Left renal pelvis (tissue), 4 donors: Measurements from ENCODE around the gene FASTKD1. TPM values are rescaled to one million over a fixed set of nuclear protein-coding genes. Genes with fewer than 3 reads are reported as not detected.

Source experiments
- DNase-seq, 4 donors: peaks; one replicate each; pipeline ENCODE4 v3.0.0-alpha.2; 2013; ENCODE audit warnings: low read depth in 4 of 4, low spot score in 3 of 4
- polyA plus RNA-seq, 4 donors: library from polyadenylated mRNA; unstranded; fragments of 120-200 nt; gene quantifications; one replicate each; pipeline ENCODE4 v1.2.1, GENCODE V29; 2013; ENCODE audit not compliant: insufficient read length in 4 of 4

FASTKD1 gene
- polyA plus RNA-seq, 4 donors: 12.1 to 47.7 (median 35.8) TPM

DNA sequence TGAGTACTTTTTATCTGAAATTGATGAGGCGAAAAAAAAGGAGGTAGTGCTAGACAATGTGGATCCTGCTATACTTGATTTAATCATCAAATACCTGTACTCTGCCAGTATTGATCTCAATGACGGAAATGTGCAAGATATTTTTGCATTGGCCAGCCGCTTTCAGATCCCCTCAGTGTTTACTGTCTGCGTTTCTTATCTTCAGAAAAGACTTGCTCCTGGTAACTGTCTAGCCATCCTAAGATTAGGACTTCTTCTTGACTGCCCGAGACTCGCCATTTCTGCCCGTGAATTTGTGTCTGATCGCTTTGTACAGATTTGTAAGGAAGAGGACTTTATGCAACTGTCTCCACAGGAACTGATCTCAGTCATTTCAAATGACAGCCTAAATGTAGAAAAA, 63.7 kb downstream of the FASTKD1 start:
- DNase-seq: no peak

DNA sequence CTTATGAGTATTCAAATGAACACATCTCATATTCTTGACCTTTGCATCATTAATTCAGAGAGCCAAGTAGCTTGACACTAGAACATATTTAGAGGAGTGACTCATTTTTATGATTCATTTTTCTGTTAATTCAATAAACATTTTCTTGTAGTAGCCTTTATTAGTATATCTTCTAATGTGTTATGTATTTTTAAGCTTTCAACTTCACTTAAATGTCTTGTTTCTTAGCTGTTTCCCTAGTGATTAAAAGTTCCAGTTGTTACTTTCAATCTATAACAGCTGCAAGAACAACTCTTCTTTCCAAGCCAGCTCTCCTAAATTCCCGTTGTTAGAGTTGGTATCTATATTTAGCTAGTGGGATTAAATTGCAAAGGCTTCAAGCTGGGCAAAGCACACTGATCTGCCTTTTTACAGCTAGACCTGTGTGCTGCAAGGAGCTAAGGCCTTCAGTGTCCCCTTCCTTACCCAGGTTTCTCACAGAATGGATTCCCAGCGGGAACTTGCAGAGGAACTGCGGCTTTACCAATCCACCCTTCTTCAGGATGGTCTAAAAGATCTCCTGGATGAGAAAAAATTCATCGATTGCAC, 64.3 kb downstream of the FASTKD1 start, which contains the start of gene KLHL41:
TSS of gene KLHL41 (plus strand) at position 405 of the 588 bp plus-strand sequence. CDS start at position 482, 77 bp downstream.
- DNase-seq: no peak

DNA sequence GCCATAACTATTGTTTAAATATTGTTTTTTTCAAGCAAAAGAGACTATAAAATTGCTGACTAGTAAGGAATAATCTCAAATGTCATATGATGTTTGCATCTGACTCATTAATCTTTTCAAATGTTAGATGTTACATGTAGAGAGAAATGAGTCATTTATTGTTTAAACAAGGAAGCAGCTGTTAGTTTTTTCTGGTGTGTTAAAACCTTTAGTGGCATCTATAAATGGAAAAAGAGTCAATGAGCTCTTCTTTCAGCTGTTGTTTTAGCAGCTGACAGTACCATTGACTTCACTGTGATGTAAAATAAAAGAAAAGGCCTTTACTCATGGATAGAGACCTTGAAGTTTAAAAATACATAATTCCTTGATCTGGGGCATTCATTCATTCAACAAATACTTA, 66.0 kb downstream of the FASTKD1 start:
- no peak for DNase-seq

DNA sequence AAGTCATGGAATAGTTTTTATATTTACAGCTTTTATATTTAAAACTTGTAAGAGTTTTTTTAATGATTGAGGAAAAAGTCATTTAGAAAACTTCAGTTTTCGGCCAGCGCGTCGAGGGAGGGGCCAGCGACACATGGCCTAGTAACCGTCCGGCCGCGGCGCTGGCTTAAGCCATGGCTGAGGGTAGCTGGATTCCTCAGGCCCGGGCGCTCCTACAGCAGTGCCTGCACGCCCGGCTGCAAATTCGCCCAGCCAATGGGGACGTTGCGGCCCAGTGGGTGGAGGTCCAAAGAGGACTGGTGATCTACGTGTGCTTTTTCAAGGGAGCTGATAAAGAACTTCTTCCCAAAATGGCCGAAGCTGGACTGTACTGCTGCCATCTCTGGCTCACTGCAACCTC, 69.0 kb downstream of the FASTKD1 start:
- no peak for DNase-seq

DNA sequence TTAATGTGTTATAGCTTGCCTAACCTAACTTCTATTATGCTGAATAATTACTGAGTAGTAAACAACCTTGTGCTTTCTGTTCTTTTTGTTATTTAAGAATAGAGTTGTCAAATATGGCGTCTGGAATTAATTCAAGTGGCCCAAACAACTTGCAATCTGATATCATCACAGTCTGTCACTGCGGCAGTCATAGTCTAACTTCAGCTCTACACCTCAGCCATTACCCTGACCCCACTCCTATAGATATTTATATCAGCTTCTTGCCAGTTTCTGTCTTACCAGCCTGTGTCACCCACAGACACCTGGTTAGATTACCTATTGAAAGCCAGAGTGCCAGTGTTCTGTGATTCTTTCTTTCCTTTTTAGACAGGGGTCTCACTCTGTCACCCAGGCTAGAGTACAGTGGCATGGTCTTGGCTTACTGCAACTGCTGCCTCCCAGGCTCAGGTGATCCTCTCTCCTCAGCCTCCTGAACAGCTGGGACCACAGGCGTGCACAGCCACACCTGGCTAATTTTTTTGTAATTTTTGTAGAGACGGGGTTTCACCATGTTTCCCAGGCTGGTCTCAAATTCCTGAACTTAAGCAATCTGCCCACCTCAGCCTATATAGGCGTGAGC, 78.2 kb downstream of the FASTKD1 start:
- DNase-seq: no peak

DNA sequence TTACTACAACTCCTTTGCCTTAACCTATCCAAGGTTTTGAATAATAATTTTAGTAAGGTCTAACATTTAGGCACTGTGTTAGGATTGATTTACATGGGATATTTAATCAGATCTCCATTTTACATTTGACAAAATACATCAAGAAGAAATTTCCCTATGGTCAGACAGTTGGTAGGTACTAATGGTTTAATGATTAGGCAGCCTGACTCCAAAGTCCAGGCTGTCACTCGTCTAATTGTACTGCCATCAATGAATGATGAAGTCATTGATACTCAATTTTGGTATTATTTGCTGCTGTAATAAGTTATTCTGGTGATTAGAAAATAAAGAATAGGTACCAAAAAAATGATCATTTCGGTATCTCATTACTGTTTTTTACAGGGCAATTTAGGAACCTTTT, 80.3 kb downstream of the FASTKD1 start:
- DNase-seq: no peak

DNA sequence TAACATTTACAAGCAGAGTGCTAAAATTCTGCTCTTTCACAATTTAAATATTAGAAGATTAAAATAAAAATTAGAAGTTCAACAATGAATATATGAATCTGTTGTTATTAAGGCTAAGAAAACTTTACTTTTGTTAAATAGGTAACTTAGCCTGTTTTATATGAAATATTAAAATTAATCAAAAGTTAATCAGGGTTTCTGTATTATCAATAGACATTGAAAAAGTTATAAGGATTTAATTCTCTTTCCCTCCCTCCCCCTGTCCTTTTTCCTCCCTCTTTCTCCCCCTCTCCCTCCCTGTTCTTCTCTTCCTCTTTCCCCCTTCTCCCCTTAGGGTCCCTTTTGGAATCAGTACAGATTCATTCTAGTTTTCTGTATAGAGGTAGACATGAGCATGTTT, 82.3 kb downstream of the FASTKD1 start:
- no peak for DNase-seq

DNA sequence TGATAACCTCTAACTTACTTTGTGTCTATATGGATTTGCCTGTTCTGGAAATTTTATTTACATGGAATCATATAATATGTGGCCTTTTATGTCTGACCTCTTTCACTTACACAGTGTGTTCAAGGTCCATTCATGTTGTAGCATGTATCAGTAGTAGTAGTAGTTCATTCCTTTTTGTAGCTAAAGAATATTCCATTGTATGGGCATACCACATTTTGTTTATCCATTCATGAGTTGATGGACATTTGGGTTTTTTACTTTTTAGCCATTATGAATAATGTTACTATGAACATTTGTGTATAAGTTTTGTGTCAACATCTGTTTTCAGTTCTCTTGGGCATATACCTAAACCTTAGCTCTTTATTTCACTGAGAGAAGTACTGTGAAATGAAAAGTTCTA, 82.8 kb downstream of the FASTKD1 start:
- no peak for DNase-seq

DNA sequence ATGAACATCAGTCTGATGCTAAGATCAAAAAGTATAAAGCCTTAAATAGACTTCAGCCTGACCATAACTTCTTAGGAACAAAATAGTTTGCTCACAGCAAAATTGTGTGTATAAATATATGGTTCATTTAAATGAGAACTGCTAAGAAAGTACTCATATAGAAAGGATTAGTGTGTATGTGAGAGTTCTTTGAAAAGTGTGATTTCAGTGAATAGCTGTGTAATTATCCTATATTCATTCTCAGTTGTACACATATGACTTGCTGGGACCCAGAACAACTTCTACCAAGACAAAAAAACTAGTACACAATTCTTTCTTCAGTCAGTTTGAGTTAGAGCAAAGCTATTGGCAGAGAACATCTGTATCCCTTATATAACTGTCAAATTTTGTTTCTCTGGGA, 87.2 kb downstream of the FASTKD1 start:
- DNase-seq: no peak

DNA sequence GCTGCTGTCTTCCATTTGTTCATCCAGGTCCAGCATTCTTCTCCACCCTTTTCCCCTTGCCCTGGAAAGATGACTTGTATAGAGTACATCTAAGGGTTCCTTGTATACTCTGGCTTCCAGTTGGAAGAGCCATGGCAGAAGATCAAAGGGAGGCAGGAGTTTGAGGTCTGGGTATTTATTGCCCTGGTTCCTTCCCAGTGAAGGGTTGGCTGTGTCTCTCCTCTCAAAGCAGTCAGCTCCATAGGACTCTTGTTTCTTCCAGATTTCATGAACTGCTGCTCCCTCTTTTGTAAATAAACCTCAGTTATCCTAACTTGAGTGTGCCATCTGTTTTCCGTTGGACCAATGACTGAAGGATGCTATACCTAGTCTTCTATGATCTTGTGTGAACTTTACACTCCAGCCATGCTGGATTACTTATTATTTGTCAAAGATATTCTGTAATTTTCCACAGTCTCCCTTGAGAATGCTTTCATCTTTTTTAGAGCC, 88.0 kb downstream of the FASTKD1 start:
- no peak for DNase-seq

DNA sequence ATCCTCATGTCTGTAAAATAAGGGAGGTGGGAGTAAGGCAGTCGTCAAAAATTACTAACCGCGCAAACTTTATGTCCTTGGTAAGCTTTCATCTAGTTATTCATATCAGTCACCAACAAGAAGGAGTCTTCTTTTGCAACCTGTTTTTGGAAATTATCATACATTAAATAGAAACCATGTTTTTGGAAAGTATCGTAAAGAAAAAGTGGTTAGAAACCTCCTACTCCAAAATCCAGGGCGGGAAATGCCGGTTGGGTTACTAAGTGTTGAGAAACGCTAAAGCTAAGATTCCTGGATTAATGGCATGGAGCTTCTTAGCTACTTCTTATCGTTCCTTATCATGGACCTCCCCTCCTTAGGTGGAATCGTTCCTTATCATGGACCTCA, 93.6 kb downstream of the FASTKD1 start:
- DNase-seq: peak in 1 of 4 donors; percentile 12

Other genes with a start within 250 kb of the FASTKD1 start
- 100 to 1,000 TPM in 2 of 4 donors, 10 to 100 TPM in 1, 1 to 10 TPM in 1; 2.1 to 161 (median 117) TPM for gene LRP2, start 211.3 kb downstream of the FASTKD1 start, polyA plus RNA-seq
- 10 to 100 TPM; 10.9 to 15.7 (median 13.6) TPM for gene BBS5, start 94.4 kb downstream of the FASTKD1 start, polyA plus RNA-seq
- gene KLHL41, start 64.2 kb downstream of the FASTKD1 start, polyA plus RNA-seq: 1 to 10 TPM in 3 of 4 donors, under 1 TPM in 1; 0.99 to 1.7 (median 1.4) TPM
- gene PPIG, start 10.5 kb upstream of the FASTKD1 start, polyA plus RNA-seq: 100 to 1,000 TPM in 1 of 4 donors, 10 to 100 TPM in 3; 71.3 to 108 (median 92.1) TPM
- 1 to 10 TPM in 3 of 4 donors, under 1 TPM in 1; 0.94 to 3.4 (median 2.5) TPM for gene CFAP210, start 120.5 kb upstream of the FASTKD1 start, polyA plus RNA-seq
- 10 to 100 TPM in 3 of 4 donors, 1 to 10 TPM in 1; 9.6 to 18.5 (median 13.2) TPM for gene PHOSPHO2, start 120.6 kb upstream of the FASTKD1 start, polyA plus RNA-seq
- gene KLHL23, start 160.0 kb upstream of the FASTKD1 start, polyA plus RNA-seq: 10 to 100 TPM; 20.0 to 39.2 (median 33.1) TPM
- 100 to 1,000 TPM; 129 to 230 (median 191) TPM for gene SSB, start 225.0 kb upstream of the FASTKD1 start, polyA plus RNA-seq